HG03064 (cell line): ENCODE measurements around the gene CIITA.
A peak's percentile ranks its signal among the peaks of the same experiment; 100 is the strongest.

ENCODE experiments used
- ATAC-seq: cut with Tn5 transposase; IDR thresholded peaks from one replicate; pipeline ENCODE4 v1.9.1; 2021; ENCODE audit warnings: low read depth; ENCODE audit not compliant: unreplicated experiment

CIITA gene

DNA sequence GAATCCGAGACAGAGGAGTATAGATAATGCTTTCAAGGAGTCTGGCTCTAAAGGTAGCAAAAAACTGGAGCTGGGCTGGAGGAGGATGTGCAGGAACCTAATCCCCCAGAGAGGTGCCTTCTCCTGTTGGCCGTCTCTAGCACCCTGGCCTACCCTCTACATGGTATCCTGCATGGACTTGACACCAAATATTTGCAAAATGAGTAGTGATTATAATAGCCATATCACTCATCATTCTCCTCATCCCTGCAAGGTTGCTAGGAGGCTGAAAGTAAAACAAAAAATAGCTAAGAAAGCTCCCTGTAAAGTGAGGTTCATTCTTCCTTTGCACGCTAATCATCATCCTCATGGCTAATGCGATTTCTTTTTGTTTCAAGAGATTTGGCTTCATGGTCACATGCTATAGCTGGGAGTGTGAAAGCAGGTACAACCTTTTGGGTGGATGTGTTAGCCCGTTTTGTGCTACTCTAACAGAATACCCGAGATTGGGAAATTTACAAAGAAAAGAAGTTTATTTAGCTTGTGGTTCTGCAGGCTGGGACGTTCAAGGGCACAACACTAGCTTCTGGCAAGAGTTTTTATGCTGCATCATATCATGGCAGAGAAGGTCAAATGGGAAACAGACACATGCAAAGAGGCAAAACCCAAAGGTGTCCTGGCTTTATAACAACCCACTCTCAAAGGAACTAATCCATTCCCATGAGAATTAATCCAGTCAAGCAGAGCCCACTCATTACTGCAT, 27.1 kb upstream of the CIITA start:
- no peak for ATAC-seq

DNA sequence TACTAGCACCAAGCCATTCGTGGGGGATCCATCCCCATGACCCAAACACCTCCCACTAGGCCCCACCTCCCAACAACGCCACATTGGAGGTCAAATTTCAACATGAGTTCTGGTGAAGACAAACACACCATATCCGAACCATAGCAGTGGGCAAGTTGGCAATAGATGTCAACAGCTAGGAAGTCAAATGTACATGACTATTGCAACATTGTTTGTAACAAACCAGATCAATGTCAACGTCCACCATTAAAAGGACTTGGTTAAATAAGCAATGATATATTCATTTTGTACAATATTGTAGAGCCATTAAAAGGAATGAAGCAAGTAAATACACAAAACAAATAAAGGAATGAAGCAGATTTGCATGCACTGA, 26.5 kb upstream of the CIITA start:
- ATAC-seq, result no peak

DNA sequence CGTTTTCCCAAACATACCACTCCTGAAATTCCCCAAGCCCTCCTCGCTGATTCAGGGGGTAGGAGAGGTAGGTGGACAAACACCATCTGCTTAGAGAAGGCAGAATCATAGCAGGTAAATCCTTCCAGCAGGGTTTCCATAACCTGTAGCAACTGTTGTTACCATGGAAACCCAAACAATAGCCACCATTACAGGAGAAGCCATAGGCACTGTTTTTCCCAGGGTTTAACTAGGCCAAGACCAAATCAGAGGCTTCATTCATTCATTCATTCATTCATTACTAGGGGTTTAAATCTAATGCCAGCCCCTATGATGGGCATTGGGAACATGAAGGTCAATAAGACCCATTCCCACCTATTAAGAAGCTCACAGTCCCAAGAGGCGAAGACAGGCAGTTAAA, 25.5 kb upstream of the CIITA start:
- no peak for ATAC-seq

DNA sequence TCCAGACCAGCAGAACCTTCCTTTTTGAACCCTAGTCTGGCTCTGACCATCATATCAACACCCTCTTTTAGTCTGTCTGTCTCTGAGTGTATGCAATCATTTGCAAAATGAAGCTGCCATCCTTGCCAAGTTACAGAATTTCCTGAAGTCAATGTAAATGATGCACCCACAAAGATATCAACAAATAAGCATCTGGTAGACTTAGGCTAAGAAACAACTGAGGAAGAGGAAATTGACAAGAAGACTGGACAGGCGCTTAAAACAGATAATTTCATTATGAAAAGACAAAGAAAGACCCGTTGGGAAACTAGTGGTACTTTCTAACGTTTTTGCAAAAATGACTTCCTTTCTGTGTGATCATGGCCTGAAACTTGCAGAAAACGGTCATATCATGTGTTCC, 24.7 kb upstream of the CIITA start:
- ATAC-seq, result no peak

DNA sequence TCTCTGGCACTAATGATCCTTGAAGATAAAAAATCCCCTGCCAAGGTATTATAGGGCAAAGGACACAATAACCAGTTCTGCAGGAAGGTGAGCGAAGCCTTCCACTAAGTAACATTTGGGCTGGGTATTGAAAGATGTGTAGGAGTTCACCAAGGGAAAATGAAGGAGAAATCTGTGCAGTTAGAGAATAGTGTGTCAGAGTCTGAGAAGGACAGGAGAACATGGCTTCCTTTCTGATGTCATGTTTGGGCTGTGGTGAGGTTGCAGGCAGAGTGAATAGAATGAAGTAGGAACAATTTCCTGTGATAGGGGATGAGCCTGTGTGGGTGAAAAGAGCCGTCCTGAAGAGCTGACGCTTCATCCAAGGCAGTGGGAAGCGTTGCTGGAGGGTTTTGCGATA, 24.1 kb upstream of the CIITA start:
- no peak for ATAC-seq

DNA sequence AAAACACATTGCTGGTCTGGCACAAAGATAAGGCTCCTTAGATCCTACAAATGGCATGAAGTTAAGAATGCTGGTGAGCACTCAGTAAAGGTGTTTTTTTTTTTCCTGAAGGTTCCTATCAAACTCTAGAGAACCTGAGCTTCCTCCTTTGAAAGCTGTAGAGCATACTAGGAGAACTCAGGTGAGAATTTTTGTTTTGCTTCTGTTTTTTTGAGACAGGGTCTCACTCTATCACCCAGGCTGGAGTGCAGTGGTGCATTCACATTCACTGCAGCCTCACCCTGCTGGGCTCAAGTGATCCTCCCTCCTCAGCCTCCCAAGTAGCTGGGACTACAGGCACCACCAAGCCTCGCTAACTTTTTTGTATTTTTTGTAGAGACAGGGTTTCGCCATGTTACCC, 21.0 kb upstream of the CIITA start:
- no peak for ATAC-seq

DNA sequence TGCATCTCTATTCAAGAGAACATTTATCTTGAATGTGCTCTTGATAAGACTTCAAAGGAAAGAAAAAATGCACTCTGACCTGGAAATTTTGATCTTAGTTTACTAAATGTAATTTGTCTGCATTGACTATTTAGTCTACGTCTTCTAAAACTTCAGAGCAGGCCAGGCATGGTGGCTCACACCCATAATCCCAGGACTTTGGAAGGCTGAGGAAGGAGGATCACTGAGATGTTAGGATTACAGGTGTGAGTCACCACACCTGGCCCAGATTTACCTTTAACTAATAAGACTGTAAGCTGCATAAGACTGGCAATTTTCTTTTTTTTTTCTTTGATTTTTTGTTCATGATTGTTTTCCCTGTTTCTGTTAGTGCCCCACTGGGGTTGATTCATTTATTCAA, 18.8 kb upstream of the CIITA start:
- no peak for ATAC-seq

DNA sequence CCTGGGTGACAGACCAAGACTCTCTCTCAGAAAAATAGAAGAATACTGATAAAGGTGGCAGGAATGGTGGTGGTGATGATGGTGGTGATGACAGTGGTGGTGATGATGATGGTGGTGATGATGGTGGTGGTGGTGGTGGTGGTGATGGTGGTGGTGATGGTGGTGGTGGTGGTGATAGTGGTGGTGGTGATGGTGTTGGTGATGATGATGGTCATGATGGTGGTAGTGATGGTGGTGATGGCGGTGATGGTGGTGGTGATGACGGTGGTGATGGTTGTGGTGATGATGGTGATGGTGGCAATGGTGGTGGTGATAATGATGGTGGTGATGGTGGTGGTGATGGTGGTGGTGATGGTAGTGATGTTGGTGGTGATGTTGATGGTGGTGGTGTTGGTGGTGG, 18.0 kb upstream of the CIITA start:
- ATAC-seq, result no peak

DNA sequence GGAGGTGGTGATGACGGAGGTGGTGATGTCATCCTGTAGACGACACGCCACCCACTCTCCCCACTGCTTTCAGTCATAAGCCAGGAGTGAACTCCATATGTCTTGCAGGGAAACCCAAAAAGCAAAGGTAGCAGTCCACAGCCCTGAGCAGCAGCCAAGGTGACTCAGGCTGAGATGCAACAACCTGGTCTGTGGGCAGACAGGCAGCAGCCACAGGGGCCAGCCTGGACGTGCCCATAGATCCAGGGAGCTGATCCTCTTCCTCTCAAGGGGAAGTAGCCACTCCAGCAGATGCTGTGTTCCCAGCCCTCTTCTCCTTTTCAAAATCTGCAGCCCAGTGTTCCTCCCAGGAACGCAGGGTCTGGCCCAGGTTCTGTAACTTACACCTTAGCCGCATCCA, 17.3 kb upstream of the CIITA start:
- ATAC-seq, result no peak

DNA sequence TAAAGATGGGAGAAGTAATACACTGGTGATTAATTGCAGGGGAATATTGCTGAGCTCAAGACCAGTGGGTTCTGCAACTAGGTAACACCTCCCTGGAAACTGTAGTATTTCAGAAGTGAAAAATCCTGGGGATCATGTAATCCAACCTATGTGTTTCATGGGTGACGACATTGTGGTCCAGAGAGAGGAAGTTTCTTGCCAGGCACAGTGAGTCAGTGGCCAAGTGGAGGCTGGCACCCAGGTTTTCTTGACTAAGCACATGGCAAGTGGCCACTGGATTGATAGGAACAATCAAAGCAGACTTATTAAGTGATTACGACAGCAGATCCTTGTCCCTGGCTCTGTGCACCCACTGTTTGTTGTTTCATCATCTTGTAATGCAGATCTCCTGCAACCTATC, 14.6 kb upstream of the CIITA start:
- ATAC-seq, result no peak

DNA sequence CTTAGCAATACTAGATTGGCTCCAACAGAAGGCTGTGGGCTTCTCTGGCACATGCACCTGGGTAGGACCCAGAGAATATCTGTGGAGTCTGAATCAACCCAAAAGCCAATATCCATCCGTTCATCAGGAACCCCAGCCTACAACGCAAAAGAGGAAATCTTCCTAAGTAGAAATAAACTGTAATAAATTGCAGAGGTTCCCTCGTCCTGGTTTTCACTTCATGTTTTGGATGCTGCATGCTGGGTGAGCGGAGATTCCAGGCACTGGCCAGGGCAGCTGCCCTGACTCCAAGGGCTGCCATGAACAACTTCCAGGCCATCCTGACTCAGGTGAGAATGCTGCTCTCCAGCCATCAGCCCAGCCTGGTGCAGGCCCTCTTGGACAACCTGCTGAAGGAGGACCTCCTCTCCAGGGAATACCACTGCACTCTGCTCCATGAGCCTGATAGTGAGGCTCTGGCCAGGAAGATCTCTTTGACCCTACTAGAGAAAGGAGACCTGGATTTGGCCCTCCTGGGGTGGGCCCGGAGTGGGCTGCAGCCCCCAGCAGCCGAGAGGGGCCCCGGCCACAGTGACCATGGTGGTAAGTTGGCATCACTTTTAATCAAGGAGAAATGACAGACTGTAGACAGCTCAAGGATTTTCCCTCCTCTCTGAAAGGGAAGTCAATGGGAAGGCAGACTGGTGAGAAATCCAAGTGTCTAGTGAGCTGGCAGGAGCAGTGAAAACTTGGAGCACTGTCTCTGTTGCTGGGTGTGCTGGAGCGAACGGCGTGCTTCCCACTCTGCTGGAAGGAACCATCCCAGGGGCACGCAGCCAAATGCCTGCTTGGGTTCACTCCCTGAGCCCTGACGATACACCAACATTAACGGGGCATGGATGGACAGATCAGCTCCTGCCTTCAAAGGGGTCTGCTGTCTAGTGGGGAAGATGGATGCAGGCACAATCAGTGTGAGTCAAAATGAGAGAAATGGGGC, 10.7 kb upstream of the CIITA start:
- ATAC-seq, result no peak

DNA sequence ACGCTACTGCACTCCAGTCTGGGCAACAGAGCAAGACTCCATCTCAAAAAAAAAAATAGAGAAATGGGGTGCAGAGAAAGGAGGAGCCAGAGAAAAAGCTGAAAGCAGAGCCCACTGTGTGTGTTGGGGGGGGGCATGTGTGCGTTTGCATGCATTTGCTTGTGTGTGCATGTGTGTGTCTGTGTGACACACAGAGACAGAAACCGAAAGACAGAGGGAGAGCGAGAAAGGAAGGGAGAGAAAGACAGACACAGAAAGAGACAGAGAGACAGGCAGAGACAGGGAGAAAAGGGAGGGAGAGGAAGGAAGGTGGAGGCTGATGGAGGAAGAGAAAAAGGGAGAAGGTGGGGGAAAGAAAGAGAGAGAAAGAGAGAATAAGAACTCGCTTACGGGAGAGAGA, 9.8 kb upstream of the CIITA start:
- no peak for ATAC-seq

DNA sequence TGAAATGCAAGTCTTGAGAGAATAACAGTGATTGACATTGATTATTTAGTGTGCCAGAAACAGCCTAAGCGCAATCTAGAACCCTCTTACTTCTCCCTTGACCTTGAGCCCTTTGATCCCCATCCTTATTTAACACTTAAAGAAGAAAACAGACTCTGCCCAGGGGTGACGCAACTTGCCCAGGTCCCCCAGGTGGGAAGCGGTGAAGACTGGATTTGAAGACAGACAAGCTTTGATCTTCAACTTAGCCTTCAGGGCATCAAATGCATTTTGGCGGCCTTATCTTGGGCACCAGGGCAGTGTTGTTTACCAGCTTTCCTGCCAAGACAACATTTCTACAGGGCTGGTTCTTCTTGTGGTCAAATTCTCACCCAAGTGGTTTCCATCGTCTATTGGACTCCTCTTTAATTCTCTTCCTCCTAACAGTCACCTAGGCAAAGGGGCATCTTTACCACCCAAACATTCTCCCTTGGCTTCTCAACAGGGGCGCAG, 8.9 kb upstream of the CIITA start:
- ATAC-seq, result peak; percentile 1

DNA sequence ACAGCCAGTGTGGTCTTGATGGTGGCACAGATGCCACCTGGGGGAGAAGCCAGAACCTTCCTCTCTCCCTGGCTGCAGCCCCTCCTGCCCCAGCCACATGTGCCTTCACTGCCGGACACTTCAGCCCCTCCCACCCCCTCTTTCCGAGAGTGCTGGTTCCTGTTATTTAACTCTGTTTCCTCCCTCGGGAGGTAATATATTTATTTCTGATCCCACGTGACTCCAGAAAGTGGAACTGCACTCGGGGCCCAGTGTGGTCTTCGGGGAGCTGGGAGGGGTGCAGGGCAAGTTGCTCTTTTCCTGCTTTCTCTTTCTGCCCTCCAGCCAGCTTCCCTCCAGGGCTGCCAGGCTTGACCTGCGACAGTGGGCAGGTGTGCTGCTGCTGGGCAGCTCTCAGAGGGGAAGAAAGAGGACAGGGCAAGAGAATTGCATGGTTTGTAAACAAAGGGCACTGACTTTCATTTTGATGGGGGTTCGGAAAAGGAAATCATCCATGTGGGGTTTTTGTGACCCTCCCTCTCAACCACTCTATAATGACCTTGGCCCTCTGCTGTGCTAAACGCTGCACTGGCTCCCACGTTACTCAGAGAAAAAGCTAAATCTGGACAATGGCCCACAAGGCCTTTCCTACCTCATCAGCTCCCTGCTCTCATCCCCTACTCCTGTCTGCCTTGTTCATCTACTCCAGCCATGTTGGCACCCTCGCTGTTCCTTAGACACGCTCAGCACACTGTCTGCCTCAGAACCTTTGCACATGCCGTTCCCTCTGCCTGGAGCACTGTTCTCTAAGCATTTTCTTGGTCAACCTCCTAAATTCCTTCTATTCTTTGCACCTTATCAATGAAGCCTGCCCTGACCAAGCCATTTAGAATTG, 8.2 kb upstream of the CIITA start:
- peak; percentile 38 for ATAC-seq

DNA sequence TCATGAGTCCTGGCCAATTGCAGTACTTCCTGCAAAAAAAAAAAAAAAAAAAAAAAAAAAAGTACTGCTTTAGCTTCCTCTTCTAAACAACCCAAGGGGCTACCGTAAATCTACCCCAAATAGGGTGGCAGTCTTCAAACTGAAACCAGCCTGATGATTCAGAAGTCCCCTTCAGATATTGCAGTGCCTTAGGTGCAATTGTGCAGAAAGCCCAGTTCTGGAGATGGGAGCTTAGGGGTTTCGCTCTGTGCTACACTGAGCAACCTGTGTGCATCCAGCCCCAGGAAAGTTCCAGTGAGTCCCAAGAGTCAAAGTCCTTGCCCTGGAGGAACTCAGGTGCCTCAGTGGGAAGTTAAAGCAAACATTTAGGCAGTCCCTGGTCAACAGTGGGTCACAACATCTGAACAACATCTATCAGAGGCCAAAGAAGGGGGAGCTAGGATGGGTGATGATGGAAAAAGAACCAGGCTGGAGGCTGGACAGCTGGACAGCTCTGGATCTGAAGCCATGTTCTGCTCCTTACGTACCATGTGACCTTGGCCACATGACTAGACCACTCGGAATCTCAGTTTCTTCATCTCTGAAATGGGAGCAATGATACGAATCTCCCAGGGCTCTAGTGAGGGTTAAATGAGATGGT, 6.7 kb upstream of the CIITA start:
- no peak for ATAC-seq

DNA sequence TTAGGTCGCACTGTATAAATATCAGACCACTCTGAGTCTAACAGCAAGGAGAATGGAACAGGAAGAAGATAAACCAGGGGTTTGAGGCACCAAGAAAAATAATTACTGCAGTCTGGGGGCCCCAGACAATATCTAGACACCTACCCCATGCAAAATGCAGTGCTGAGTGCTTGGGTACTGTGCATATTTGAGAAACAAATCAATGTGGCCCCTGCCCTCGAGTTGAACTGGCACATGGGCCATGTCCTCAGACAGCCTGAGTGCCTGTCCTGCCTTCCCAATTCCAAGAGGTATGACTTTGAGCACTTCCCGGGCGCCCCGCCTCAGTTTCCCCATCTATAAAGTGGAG, 6.2 kb upstream of the CIITA start:
- ATAC-seq, result no peak

DNA sequence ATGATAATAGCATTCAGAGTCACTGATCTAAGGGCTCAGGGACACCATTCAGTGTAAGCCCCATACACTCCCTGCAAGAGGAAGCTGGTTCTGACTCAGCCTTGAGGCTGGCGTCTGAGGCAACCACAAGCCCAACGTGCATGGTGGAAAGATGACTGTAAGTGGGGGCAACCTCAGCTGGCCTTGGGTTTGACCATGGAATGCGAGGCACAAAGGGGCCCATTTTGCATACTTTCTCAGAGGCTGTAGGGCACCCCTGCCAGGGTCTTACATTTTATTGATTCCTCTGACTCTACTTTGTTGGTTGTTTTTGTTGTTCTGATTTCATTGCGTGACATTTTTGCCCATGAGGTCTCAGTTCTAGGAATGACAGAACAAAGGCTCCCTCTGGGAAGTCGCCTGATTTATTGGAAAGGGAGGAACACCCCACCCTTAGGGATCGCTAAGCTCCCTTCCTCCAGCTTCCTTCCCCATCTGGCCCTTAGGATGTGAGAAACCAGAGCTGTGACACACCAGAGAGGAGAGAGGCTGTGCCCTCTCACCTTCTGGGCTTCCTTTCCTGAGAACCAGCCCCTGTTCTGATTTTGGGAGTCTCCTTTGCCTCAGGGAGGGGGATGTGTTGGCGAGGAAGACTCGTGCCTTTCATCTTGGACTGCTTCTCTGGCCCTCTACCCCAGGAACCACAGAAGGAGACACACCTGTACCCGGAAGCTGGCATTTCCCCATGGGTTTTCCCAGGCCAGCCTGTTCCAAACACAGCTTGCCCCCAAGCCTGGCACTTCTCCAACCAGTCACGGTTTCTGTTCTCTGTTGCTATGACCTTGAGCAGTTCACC, 5.6 kb upstream of the CIITA start:
- ATAC-seq, result no peak

DNA sequence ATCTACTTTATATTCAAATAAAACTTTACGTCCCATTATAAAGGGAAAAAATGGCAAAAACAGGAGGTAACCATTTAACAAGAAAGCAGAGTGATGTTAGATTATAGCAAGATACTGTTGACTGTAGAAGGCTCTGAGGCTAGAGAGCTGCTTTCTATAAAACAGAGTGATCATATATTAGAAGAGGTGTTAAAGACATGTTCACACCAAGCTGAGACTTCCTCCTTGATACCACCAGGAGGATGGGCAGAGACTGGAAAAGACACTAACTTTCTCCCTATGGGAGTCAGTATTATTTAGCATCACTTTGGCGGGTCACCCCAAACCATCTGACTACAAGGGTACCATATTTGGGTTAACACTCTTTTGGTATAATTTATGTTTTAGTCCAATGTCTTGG, 687 bp upstream of the CIITA start:
- no peak for ATAC-seq

DNA sequence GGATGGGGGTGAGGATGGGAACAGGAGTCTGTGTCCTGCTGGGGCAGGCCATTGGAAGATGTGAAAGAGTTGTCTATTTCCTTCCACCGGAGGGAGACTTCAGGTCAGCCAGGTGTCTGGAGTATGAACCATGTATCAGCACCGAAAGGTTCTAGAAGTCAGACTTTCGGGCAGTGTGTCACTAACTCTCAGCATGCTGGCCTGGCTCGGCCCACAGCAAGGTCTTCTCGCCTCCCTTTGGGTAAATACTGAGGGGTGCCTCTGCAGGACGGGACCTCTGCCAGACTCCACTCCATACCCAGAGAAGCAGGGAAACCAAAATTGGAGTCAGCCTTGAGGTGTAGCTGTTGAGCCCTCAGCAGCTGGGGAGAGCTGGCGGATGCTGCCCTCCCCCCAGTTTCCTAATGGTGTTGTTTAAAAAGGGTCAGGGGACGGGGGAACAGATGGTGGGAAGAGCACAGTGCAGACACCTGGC, 507 bp downstream of the CIITA start:
- no peak for ATAC-seq

DNA sequence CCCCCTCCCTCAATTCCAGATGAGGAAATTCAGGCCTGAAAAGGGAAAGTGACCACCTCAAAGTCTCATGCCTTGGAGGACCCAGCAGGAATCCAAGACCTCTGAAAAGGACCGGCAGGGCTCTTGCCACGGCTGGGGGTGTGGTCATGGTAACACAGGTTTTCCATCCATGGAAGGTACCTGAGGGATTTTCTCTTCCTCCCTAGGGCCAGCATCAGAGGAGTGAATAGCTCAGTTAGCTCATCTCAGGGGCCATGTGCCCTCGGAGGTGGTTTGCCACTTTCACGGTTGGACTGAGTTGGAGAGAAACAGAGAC, 1.3 kb downstream of the CIITA start:
- peak; percentile 9 for ATAC-seq
